VCaP (cell line): ENCODE results near the gene FRMD4B.
A peak's percentile ranks its signal among the peaks of the same experiment; 100 is the strongest.
"Not testable (repeated sequence)": the region's sequence is repeated elsewhere in the genome, so short reads cannot be mapped to it uniquely, and the experiment has no call there.

Experiments used
- H3K27ac ChIP-seq: fragments of 450-650 bp; 2 replicates; pipeline ENCODE4 v1.5.1; 2017
- CTCF ChIP-seq: fragments of 450-650 bp; conservative IDR thresholded peaks from 2 replicates; pipeline ENCODE4 v1.5.1; 2017; ENCODE audit warnings: mild to moderate bottlenecking, moderate library complexity

FRMD4B gene

GRCh38 chr3:69329892-69330291, 56.0 kb downstream of the FRMD4B start:
- TF ChIP-seq CTCF: no peak
- no peak overlapping the region for H3K27ac ChIP-seq

GRCh38 chr3:69328963-69329302, 57.0 kb downstream of the FRMD4B start:
- no peak overlapping the region for H3K27ac ChIP-seq
- TF ChIP-seq CTCF: no peak

DNA sequence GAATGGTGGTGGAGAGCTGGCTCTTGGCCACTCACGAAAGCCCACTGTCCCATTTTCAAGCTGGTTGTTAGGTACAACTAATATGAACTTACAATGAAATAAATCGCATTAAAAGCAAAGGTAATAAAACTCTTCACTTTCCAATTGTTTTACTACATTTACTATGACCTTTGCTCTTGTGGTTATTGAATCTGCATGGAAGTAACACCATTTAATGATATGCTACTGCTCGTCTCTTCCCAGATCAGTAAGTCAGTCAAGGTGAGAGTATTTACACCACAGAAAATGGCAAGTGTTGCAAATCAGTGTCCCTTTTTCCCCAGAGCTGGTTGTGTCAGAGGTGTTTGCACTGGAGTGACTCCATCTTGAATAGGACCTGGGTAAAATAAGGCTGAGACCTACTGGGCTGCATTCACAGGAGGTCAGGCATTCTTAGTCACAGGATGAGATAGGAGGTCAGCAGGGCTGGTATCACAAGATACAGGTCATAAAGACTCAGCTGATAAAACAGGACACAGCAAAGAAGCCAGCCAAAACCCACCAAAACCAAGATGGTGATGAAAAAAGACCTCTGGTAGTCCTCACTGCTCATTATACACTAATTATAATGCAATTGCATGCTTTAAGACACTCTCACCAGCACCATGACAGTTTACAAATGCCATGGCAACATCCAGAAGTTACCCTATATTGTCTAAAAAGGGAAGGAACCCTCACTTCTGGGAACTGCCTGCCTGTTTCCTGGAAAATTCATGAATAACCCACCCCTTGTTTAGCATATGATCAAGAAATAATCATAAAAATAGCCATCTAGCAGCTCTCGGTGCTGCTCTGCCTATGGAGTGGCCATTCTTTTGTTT, 57.6 kb downstream of the FRMD4B start:
- no peak for TF ChIP-seq CTCF
- no peak overlapping the region for H3K27ac ChIP-seq

GRCh38 chr3:69326855-69327300, 59.0 kb downstream of the FRMD4B start:
- no peak for TF ChIP-seq CTCF
- no peak overlapping the region for H3K27ac ChIP-seq

GRCh38 chr3:69325151-69325550, 60.7 kb downstream of the FRMD4B start:
- H3K27ac ChIP-seq: peak overlapping the region; percentile 39
- no peak for TF ChIP-seq CTCF

DNA sequence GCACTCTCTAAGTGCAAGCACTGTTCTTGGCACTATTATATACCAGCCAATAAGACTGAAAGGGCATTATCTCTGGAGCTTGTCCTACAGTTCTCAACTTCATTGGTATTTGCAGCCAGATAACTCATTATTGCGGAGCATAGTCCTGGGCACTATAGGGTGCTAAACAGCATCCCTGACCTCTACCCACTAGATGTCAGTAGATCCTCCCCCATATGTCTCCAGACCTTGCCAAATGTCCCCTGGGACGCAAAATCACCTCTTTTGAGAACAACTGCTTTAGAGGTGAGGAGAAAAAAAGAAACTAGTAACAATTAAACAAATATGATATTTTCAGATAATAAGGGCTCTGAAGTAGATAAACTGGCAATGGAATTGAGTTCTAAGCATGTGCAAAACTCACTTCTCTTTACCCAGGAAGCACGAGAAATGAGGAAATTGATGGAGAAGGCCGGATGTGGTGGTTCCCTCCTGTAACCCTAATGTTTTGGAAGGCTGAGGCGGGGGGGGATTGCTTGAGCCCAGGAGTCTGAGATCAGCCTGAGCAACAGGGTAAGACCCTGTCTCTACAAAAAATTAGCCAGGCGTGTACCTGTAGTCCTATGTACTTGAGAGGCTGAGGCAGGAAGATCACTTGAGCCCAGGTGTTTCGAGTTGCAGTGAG, 61.4 kb downstream of the FRMD4B start:
- peak overlapping the region; percentile 39 for H3K27ac ChIP-seq
- peak; percentile 63 for TF ChIP-seq CTCF

DNA sequence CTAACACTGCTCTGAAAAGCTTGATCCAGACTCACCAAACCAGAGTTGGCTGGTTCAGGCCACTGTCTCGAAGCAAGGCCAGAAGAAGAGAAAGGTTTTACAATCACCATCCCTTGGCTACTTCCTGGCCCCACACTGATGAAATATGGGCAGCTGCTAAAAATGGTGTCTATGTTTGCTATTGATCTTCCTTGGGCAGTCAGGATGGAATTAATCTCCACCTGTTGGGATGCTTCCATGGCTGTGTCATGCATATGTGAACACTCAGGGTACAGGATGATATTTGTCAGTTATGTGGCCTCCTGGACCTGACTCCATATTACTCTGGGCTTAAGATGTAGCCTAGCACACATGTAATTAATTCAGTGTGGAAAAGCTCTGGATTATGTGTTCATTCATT, 61.9 kb downstream of the FRMD4B start:
- TF ChIP-seq CTCF: no peak
- H3K27ac ChIP-seq: no peak overlapping the region

- H3K27ac ChIP-seq: not testable (repeated sequence)
Observed at GRCh38 chr3:69322512-69322911, 63.4 kb downstream of the FRMD4B start.
